CD4-positive, alpha-beta T cell treated with Interleukin-6 at 100 ng/mL for 8 hours (primary cell): ENCODE results near the gene TUBA3E.
"Not testable (repeated sequence)": the region's sequence is repeated elsewhere in the genome, so short reads cannot be mapped to it uniquely, and the experiment has no call there.

Experiments used
- DNase-seq: peaks from one replicate; pipeline ENCODE4 v3.0.0-alpha.2; 2020; ENCODE audit warnings: mixed read lengths, low spot score

Gene TUBA3E

DNA sequence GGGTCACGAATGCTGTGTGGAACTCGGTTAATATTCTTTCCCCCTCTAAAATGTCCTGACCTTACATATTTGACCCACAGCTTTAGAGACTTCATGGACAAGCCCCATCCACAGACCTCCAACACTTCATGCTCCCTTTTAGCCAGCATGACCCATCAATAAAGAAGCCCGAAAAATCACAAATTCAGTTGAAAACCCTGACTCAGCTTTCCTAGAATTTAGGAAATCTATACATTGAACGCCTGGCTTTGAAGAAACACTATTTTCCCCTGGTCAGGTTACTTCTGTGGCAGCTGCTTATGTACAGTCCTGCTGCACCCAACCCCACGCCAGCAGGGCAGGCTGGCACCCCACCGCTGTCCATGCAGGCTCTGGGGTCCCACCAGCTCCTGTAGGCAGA is 6.9 kb downstream of the TUBA3E start:
- not testable (repeated sequence) for DNase-seq

DNA sequence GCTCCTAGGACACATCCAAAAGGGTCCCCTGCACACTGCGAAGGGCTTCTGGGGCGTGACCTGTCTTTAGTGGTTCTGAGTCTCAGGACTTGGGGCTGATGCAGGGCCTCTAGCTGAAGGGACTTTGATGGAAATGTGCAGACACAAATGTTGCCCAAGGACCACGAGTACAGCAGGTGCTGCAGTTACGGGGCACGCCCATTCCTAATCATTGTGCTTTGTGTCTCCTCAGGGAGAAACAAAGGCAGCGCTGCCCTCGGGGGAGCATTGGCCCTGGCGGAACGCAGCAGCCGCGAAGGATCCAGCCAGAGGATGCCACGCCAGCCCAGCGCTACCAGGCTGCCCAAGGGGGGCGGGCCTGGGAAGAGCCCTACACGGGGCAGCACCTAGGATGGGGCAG is 8.0 kb downstream of the TUBA3E start:
- DNase-seq, result no peak

DNA sequence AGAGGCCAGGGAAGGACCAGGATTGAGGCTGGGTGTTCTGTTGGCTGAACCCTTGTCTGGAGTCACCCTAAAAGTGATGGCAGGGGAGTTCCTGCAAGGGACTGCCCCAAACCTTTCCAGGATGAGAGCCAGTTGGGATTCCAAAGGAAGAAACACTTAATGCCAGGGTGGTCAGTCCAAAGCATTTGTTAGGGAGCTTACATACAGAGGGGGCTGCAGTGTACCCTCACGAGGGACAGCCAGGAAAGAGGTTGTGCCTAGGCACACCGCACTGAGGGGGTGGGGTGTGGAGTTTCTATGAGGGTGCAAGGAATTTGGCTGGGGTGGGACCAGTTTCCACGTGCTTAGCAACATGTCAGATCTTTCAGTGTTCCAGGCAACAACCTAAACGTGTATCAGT is 9.3 kb downstream of the TUBA3E start:
- not testable (repeated sequence) for DNase-seq

DNA sequence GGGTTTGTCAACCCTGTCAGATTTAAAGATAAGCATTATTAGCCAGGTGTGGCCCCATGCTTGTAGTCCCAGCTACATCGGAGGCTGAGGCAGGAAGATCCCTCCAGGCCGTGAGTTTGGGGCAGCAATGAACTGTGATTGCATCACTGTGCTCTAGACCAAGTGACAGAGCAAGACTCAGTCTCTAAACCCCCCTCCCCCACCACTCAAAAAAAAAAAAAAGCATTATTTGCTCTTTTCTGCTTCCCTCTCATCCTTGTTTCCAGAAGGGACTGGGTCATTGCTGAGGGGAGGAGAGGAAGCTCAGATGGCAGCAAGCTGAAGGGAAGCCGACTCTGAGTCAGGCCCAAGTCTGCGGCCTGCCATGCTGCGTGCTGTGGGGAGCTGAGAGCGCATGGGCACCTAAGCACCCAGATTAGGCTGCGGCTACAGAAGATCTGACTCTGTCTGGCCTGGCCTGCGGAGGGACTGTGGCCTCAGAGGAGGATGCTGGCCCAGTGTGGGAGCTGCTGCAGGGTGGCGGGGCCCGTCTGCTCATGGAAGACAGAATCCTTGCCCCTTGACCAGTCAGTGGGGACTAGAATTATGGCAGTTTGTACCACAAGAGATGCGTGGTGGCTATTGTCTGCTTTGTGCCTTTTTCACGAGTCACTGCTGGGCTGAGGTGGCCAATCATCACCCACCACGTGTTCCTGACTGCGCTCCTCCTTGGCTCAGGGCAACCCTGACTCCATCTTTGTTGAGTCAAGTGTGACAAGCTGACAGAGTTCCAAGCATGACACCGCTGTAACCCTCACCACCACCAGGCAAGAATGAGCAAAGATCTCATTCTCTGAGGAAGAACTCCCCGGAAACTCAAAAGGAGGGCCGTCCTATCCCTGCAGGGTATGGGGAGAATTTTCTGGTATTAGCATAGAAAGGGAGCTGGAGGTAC is 10.1 kb downstream of the TUBA3E start:
- DNase-seq, result not testable (repeated sequence)

DNA sequence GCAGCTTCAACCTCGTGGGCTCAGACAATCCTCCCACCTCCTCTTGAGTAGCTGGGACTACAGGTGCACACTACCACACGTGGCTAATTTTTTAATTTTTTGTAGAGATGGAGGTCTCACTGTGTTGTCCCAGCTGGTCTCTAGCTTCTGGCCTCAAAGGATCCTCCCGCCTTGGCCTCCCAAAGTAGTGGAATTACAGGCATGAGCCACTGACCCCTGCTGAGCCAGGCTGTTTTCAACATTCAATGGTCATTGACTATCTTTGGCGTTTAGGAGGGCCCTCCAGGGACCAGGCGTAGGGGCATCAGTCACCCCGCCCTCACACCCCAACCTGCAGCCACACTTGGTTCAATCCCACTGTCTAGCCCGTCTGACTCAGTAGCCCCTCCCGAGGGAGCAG is 11.0 kb downstream of the TUBA3E start:
- DNase-seq, result no peak

DNA sequence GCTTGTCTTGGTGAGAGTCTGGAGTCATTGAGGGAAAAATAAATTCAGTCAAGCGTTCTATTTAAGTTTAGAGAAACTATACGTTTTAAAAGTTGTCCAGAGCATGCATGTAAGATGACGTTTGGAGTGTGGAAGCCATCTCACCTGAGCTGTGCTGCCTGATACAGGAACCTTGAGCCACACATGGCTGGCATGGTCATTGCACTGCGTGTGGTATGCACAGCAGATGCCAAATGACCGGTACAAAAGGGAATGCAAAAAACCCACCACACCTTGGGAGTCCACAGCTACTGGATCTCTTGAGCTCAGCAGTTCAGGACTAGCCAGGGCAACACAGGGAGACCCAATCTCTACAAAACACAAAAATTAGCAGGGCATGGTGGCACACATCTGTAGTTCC is 11.8 kb downstream of the TUBA3E start:
- DNase-seq, result no peak

DNA sequence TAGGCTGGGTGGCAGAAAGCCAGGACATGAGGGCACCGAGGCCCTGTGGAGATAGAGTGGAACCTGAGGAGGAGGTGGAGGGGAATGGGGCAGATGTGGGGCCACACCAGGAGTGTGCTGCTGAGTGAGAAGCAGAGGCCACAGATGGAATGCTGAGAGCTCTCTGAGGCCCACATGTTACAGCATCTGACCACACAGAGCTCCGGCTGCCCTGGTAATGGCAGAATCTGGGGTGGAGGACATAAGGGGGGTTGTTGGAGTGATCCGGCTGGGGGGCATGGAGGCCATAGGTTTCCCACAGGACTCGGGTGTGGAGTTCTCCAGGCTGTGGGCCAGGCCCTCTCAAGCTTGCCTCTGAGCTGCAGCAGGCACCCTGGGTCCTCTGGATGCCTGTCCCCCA is 12.3 kb downstream of the TUBA3E start:
- DNase-seq, result no peak

DNA sequence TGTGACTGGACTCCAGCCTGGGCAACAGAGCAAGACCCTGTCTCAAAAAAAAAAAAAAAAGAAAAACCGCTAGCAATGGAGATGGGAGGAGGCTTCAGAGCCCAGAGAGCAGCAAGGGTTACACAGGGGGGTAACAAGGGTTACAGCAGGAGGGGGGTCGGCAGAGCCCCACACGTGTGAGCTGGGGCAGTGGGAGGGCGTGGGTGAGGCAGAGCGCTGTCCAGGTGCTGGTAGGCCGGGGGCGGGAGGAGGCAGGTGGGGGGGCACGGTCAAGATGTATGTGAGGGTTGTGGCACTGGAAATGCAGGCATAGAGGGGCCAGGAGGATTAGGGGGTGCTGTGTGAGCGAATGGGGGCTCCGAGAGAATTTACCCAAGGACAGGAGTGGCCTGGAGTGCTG is 12.8 kb downstream of the TUBA3E start:
- no peak for DNase-seq

DNA sequence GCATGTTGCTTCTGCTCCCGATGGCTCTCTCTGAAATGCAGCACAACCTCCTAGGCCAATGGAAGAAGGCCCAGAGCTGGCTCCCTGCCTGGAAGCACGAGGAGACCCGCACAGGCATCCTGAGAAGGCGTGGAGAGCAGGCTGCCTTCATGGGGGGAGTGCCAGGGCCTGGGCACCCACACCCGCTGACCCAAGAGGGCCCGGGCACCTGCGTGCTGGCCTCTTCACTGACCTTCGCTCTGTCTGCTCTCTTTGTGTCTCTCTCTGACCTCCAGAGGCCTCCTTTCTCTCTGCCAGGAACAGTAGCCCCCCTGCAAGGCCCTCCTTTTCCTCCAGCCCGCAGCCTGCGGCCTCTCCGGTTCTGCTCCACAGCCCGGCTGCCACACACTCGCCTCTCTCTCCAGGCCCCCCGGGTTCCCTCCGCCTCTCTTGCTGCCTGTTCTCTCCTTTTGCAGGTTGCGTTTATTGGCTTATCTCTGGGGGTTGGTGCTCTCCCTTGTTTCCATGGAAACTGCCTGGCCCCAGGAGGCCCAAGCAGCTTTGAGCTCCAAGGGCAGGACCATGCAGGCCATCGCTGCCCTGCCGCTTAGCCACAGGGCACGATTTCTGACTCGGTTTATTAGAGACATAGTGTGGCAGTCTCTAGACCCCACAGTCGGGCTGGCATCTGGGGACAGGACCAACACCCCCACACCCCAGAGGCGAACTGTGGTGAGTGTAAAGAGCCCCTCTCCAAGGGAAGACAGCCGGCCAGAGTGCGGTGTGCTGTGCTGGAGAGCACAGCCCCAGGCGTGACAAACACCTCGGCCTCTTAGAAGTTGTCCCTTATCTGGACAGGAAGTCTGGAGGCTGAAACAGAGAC is 14.5 kb downstream of the TUBA3E start:
- no peak for DNase-seq

DNA sequence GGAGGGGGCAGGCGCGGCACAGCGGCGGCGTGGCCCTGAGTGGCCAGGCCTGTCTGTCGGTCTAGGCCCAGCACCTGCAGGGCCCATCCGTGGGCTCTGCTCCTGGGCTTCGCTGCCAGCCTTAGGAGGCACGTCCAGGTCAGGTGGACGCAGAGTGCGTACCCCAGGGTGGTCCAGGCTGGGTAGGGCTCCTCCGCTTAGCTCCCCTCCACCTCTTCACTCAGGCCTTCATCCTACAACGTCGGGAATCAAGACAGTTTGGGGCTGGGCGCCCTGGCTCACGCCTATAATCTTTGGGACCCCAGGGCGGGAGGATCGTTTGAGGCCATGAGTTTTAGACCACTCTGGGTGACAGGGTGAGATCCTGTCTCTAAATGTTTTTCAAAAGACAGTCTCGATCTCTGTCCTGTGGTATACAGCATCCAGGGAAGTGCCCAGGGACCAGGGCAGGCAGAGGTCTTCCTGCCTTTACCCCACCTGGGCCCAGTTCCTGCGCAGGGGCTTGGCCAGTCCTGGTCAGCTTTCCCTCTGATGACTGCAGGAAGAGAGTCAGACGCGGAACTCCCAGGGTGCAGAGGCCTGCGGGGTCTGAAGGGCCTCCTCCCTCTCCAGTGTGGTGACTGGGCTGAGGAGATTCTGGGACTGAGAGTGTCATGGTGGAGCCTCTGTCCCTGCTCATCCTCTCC is 15.3 kb downstream of the TUBA3E start:
- not testable (repeated sequence) for DNase-seq

DNA sequence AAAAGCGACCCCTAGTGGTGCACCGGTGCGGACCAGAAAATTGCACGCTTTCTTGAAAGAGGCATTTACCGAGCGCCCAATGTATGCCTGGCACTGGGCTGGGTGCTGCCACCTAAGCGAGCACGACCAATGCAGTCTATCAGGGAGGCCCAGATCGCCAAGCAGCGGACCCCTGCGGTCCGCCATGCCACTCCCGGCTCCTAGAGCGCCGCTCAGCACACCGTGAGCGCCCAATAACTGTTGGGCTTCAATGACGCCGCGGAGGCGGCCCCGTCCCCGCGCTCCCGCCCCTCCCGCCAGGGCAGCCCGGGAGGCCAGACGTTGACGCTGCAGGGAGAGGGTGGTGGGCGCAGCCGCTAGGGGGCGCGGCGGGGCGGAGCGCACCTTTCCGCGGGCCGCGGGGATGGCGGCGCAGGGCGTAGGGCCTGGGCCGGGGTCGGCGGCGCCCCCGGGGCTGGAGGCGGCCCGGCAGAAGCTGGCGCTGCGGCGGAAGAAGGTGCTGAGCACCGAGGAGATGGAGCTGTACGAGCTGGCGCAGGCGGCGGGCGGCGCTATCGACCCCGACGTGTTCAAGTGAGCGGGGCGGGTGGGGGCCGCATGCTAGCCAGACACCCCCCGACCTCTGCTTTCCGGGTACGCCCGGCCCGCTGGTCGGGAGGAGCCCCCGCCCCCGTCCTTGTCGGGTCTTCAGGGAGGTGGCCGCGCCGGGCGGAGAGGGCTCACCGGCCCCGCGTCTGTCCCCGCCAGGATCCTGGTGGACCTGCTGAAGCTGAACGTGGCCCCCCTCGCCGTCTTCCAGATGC is 16.2 kb downstream of the TUBA3E start, which contains the start of gene MZT2B:
Gene MZT2B, plus strand, starts transcription at position 383 of the 803 bp plus-strand sequence. Its CDS starts 21 bp downstream, at position 404.
- peak; percentile 91 for DNase-seq

DNA sequence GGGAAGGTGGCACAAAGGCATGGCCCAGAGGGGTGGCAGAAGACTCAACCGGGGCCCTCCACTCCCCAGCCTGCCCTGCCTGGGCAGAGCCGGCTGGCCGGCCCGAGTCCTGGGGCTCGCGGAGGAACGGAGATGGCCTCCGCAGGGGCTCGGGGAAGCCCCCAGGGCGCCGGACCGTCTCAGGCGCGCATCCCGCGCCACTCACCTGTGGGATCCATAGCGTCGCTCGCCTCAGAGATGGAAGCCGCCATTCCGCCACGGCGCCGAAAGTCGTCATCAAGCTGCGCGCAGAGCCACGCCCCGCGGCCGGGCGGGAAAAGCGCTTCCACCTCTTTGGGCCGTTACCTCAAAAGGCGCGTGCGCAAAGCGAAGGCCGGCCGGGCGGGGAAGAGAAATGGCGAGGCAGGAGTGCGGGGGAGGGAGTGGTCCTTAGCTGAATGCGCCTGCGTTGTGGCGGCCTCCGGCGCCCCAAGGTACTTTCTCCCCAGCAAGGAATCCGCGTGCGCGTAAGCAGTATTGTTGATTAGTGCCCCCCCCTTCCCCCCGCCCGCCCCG is 16.8 kb downstream of the TUBA3E start, which contains the start of gene SMPD4:
Gene SMPD4, minus strand, starts transcription at position 278 of the 555 bp plus-strand sequence. CDS start 5,010 bp downstream, outside the sequence.
- DNase-seq, result peak; percentile 96

DNA sequence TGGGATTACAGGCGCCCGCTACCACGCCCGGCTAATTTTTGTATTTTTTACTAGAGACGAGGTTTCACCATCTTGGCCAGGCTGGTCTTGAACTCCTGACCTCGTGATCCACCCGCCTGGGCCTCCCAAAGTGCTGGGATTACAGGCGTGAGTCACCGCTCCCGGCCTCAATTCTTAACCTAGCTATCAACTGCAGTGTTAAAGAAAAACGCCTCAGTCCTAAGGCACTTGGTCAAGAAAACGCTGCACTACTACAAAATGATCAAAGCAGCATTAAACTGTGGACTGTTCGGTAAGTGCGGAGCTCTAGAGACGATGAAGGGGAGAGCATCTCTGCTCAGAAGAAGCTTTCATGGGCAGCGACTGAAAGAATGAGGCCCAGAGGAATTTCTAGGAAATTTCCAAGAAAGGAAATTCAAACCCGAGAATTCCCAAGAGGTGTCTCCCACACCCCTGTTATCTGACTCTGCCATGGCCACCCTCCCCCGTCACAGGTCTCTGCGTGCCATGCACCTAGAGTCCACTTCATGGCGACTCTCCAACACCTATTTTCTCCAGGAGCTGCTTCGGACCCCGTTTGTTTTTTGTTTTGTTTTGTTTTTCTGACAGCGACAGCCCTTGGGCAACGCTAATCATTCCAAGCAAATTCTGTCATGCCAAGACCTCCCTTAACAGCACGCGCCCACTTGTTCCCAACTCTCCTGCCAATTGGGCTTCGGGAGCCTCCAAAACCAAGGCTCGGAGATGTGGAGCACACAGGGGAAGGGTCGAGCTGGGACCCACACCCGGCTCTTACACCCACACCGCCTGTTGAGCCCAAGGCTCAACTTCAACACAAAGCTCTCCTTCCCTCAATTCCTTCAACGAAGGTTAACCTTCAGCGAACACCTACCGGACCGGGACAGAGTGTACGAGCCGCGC is 17.6 kb downstream of the TUBA3E start:
- DNase-seq, result not testable (repeated sequence)

DNA sequence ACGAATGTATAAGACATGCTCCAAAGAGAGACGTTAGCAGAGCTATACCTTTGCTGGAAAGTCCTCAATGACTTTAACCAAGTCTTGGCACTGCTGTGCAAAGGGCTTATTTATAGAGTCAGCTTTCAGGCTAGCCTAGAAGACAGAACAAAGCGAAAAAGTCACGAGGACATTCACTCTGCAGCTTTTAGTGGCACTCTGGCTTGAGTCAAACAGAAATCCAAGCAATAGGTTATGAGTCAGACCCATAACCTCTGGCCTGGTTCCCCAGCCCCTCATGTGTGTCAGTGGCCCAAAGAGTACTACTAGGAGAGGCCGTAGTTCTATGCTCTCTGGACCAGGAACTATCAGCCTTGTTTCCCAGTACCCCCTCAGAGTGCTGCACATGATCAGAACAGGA is 23.4 kb downstream of the TUBA3E start:
- DNase-seq, result not testable (repeated sequence)

DNA sequence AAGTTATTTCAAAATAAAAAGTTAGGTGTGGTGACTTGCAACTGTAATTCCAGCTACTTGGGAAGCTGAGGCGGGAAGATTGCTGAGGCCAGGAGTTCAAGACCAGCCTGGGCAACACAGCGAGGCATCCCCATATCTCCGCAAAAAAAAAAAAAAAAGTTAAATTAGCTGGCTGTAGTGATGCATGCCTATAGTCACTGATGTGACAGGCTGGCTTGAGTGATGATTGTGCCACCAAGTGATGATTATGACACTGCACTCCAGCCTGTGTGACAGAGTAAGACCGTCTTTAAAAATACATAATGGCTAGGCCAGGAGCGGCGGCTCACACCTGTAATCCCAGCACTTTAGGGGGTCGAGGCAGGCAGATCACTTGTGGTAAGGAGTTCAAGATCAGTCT is 28.3 kb downstream of the TUBA3E start:
- DNase-seq, result no peak

DNA sequence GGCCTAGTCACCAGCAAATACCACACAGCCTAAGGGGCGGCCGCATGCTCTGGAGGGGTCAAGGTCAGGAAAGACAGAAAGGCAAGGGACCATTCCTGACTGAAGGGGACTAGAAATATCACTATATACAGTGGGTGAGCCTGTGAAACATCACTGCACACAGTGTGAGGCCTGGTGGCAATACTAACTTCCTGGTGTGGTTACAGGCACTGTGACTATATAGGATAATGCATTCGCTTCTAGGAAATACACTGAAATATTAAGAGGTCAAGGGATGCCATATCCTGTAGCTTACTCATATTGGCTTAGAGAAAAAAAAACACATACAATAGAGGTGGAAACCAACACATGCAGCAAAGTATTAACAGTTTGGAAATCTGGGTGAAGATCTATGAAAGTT is 29.1 kb downstream of the TUBA3E start:
- DNase-seq, result not testable (repeated sequence)

DNA sequence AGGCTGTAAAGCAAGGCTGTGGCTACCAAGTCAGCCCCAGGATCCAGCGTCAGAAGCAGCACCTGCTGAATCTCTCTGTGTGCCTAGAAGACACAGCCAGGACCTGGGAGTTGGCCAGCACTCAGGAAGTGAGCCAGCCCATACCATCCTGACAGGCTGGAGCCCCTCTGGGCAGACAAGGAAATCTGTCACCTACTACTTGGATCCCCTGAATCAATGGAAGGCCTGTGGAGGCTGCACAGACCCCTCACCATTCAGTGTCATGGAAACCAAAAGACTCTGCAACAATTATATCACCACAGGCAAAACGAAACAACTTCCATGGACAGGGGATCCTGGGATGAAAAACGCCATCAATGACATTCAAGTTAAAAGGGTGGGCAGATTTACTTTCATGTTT is 31.6 kb downstream of the TUBA3E start:
- not testable (repeated sequence) for DNase-seq

DNA sequence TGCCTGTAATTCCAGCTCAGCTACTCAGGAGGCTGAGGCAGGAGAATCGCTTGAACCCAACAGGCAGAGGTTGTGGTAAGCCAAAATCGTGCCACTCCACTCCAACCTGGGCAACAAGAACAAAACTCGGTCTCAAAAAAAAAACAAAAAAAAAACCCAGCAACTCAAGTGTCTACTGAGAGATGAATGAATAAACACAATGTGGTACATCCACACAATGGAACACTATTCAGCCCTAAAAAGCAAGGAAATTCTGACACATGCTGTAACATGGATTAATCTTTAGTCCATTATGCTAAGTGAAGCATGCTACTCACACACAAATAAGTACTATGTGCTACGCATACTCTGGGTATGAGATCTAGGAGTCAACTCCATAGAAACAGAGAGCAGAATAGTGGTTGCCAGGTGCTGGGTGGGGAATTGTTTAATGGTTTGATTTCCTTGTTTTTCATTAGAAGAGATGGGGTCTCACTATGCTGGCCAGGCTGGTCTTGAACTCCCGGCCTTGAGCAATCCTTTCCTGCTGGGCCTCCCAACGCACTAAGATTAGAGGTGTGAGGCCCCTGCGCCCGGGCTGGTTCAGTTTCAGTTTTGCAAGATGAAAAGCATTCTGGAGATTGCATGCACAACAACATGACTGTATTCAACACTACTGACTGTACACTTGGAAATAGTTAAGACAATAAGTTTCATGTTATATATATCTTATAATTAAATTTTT is 32.8 kb downstream of the TUBA3E start:
- DNase-seq, result no peak

DNA sequence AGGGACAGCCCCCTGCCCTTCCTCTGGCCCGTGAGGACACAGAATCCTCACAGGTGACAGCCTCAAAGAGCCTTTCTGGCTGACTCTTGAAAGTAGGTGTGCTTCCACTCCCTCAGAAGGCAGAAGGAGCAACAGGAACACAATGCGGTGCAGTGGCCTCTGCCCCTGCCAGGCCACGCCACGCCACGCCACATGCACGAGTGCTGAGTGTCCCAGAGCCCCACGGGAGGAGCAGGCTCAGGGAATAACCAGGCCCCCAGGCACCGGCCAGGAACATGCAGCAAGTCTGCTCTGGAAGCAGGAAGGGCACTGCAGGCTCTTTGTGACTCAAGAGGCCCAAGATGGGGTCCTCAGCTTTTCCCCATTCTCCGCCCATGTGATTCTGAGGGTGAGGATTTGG is 35.3 kb downstream of the TUBA3E start:
- no peak for DNase-seq
